Upper lobe of right lung (tissue), 1 donor: ENCODE results near the gene DRAP1. TPM values are rescaled to one million over a fixed set of nuclear protein-coding genes. Genes with fewer than 3 reads are reported as not detected.

Experiments used
- ATAC-seq: fragments of 200-7000 bp; cut with Tn5 transposase; one replicate; pipeline ENCODE4 v1.9.1; 2020; ENCODE audit warnings: mild to moderate bottlenecking, moderate library complexity
- DNase-seq: peaks from one replicate; pipeline ENCODE4 v3.0.0-alpha.2; 2020
- H3K27ac ChIP-seq: fragments of 200-600 bp; one replicate; pipeline ENCODE4 v1.8.0; 2022
- H3K27me3 ChIP-seq: fragments of 200-600 bp; one replicate; pipeline ENCODE4 v1.8.0; 2022; ENCODE audit warnings: mild to moderate bottlenecking
- H3K36me3 ChIP-seq: fragments of 200-600 bp; one replicate; pipeline ENCODE4 v1.8.0; 2022
- H3K4me1 ChIP-seq: fragments of 200-600 bp; one replicate; pipeline ENCODE4 v1.8.0; 2022
- H3K4me3 ChIP-seq: fragments of 200-600 bp; one replicate; pipeline ENCODE4 v1.8.0; 2022; ENCODE audit warnings: mild to moderate bottlenecking
- H3K9me3 ChIP-seq: fragments of 200-600 bp; one replicate; pipeline ENCODE4 v1.8.0; 2022
- intact Hi-C: fragments of 100-400 bp; cut with DNase I; formaldehyde crosslinking; loops from one replicate; pipeline ENCODE4 v1.11.0; 2022
- total RNA-seq: library from RNA; stranded (reverse); fragmentation: NEBNext Ultra II Directional; extraction: Animal tissue kit (Norgen Biotek cat#: 25700); gene quantifications from one replicate; pipeline ENCODE4 v1.2.1, GENCODE V29; 2021
- TF ChIP-seq, protein P1 (sequence below): fragments of 200-600 bp; IDR thresholded peaks from one replicate; pipeline ENCODE4 v1.8.0; 2022; ENCODE audit warnings: antibody characterized with exemption
- donor health status: DM: no; HTN: yes; CAD: no; lungs with severe emphysema.

The DRAP1 gene
- total RNA-seq, 1 donor from 2014 or later: 62.8 TPM

GRCh38 chr11:65882120-65883057 lies 36.8 kb upstream of the DRAP1 start:
- peak; percentile 59 for DNase-seq
- H3K27me3 ChIP-seq: no peaks in the 10 kb centered on the region
- TF ChIP-seq, protein P1, sequence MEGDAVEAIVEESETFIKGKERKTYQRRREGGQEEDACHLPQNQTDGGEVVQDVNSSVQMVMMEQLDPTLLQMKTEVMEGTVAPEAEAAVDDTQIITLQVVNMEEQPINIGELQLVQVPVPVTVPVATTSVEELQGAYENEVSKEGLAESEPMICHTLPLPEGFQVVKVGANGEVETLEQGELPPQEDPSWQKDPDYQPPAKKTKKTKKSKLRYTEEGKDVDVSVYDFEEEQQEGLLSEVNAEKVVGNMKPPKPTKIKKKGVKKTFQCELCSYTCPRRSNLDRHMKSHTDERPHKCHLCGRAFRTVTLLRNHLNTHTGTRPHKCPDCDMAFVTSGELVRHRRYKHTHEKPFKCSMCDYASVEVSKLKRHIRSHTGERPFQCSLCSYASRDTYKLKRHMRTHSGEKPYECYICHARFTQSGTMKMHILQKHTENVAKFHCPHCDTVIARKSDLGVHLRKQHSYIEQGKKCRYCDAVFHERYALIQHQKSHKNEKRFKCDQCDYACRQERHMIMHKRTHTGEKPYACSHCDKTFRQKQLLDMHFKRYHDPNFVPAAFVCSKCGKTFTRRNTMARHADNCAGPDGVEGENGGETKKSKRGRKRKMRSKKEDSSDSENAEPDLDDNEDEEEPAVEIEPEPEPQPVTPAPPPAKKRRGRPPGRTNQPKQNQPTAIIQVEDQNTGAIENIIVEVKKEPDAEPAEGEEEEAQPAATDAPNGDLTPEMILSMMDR: no peak

GRCh38 chr11:65883058-65883761 lies 36.0 kb upstream of the DRAP1 start:
- no peak overlapping the region for H3K27ac ChIP-seq
- no peaks in the 10 kb centered on the region for H3K27me3 ChIP-seq
- intact Hi-C loops: loop anchor here (5.0 kb wide), 1 partner anchor 104 kb away; no protein-coding TSS in a partner anchor
- H3K4me1 ChIP-seq: peaks cover 12% of the 10 kb centered on the region
- H3K4me3 ChIP-seq: no peak overlapping the region
- ATAC-seq: no peak
- H3K9me3 ChIP-seq: no peaks in the 10 kb centered on the region
- TF ChIP-seq, protein P1: no peak
- H3K36me3 ChIP-seq: peaks cover 38% of the 10 kb centered on the region
- DNase-seq: peak; percentile 56

More at GRCh38 chr11:65882120-65883057, 36.8 kb upstream of the DRAP1 start:
- ATAC-seq: no peak
- no peak overlapping the region for H3K27ac ChIP-seq
- H3K9me3 ChIP-seq: no peaks in the 10 kb centered on the region
- H3K4me1 ChIP-seq: peaks cover 6% of the 10 kb centered on the region
- H3K4me3 ChIP-seq: no peak overlapping the region
- intact Hi-C loops: loop anchor here (5.0 kb wide), 1 partner anchor 105 kb away; no protein-coding TSS in a partner anchor
- peaks cover 38% of the 10 kb centered on the region for H3K36me3 ChIP-seq

DNA sequence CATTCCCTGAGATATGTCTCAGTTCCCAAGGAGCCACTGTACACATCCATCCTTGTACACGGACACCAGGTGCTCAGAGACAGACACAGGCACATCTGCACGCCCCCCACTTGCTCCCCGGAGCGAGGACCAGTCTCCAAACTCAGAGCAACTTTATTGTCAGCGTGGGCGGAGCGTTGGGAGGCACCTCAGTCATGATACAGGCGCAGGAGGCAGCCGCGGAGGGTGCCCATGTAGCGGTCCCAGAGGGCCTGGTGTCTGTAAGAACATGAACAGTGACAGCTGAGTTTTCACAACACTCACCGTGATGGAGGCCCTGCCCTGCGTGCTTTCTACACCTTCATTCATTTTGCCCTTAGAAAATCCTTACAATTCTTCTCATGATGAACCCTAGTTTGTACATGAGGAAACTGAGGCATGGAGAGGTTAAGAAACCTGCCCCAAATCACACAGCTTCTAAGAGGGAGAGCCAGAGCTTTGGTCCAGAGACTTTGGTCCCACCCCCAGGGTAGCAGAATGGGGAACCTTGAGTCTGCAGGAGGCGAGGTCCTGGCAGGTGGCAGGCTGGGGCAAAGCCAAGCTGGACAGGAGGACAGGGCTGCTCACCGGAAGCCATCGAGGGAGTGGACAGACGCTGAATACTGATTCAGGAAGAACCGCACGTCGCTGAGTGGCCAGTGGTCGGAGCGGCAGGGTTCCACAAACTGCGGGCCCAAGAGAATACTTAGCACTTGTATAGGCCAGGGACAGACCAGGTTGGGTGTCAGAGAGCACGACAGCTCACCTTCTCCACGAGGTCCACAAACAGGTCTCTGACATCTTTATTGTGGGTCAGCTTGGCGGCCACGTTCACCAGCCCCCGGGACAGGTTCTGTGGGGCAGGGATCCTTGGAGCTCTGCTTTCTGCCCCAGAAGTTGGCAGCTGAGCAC lies 35.2 kb upstream of the DRAP1 start:
- TF ChIP-seq, protein P1: no peak
- intact Hi-C loops: loop anchor here (5.0 kb wide), 1 partner anchor 103 kb away; no protein-coding TSS in a partner anchor
- Histone ChIP-seq H3K36me3 (peaks cover 38% of the 10 kb centered on the region), H3K4me3 (no peak overlapping the region), H3K27me3 (no peaks in the 10 kb centered on the region), H3K9me3 (no peaks in the 10 kb centered on the region), H3K4me1 (peaks cover 14% of the 10 kb centered on the region), H3K27ac (no peak overlapping the region)
- ATAC-seq (no peak), DNase-seq (no peak)

- Histone ChIP-seq H3K4me3 (no peak overlapping the region), H3K27ac (no peak overlapping the region), H3K9me3 (no peaks in the 10 kb centered on the region), H3K27me3 (no peaks in the 10 kb centered on the region), H3K4me1 (peaks cover 20% of the 10 kb centered on the region), H3K36me3 (peaks cover 38% of the 10 kb centered on the region)
- peak; percentile 90 for DNase-seq
- intact Hi-C loops: loop anchor here (5.0 kb wide), 1 partner anchor 103 kb away; no protein-coding TSS in a partner anchor
- TF ChIP-seq, protein P1: peak; percentile 99
- peak; percentile 64 for ATAC-seq
Measured at GRCh38 chr11:65884716-65885092, 34.5 kb upstream of the DRAP1 start.

DNA sequence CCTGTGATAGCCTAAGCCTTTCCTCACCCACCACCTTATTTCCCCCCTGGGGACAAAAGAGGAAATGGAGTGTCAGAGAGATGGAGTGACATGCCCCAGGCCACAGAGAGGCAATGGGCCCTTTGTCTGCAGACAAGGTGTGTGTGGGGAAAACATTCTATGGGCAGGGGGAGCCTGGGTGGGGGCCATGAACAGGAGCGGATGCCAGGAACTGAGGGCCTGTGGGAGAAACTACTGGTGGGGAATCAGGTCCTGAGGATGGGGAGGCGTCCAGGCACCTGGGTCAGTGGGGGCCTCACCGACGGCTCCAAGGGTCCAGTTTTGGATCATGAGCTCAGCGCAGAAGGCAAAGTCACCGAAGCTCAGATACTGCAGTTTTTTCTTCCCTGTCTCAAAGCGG lies 34.0 kb upstream of the DRAP1 start:
- peaks cover 38% of the 10 kb centered on the region for H3K36me3 ChIP-seq
- TF ChIP-seq, protein P1: no peak
- no peak overlapping the region for H3K27ac ChIP-seq
- DNase-seq (peak; percentile 53), ATAC-seq (no peak)
- H3K27me3 ChIP-seq: no peaks in the 10 kb centered on the region
- H3K4me3 ChIP-seq: no peak overlapping the region
- H3K9me3 ChIP-seq: no peaks in the 10 kb centered on the region
- peaks cover 25% of the 10 kb centered on the region for H3K4me1 ChIP-seq
- intact Hi-C loops: no loop called here
